OCI-LY1 (cell line): ENCODE results near the gene EIPR1.

ENCODE experiments used
- H2AFZ ChIP-seq: fragments of 200-600 bp; sonication (generic), shearing (Covaris generic); 2 replicates; pipeline ENCODE4 v1.6.0; 2014; ENCODE audit warnings: antibody characterized with exemption, mild to moderate bottlenecking, low read length
- H3F3A ChIP-seq: fragments of 200-600 bp; sonication (generic), shearing (Covaris generic); 2 replicates; pipeline ENCODE4 v1.6.0; 2014; ENCODE audit warnings: mild to moderate bottlenecking, antibody characterized with exemption, low read length, moderate library complexity; ENCODE audit not compliant: insufficient read depth
- H3K27ac ChIP-seq: fragments of 200-600 bp; sonication (generic); 2 replicates; pipeline ENCODE4 v1.5.1; 2014; ENCODE audit warnings: low read length, mixed run types, mild to moderate bottlenecking, low read depth; ENCODE audit not compliant: poor library complexity, severe bottlenecking
- H3K27me3 ChIP-seq: fragments of 200-600 bp; sonication (generic); 2 replicates; pipeline ENCODE4 v1.6.0; 2014; ENCODE audit warnings: antibody characterized with exemption, mild to moderate bottlenecking, low read length, moderate library complexity; ENCODE audit not compliant: insufficient read depth
- H3K36me3 ChIP-seq: fragments of 200-600 bp; sonication (generic); 2 replicates; pipeline ENCODE4 v1.6.1; 2014; ENCODE audit warnings: mild to moderate bottlenecking, antibody characterized with exemption, low read length, moderate library complexity, mixed read lengths; ENCODE audit not compliant: insufficient read depth
- H3K4me1 ChIP-seq: fragments of 200-600 bp; sonication (generic); 2 replicates; pipeline ENCODE4 v1.5.1; 2014; ENCODE audit warnings: mild to moderate bottlenecking, low read length, moderate library complexity; ENCODE audit not compliant: insufficient read depth, severe bottlenecking
- H3K4me2 ChIP-seq: fragments of 200-600 bp; sonication (generic), shearing (Covaris generic); 2 replicates; pipeline ENCODE4 v1.6.1; 2014; ENCODE audit warnings: low read length
- H3K4me3 ChIP-seq: fragments of 200-600 bp; sonication (generic); 2 replicates; pipeline ENCODE4 v1.5.1; 2014; ENCODE audit warnings: low read length, low read depth, mild to moderate bottlenecking, mixed read lengths; ENCODE audit not compliant: poor library complexity, severe bottlenecking
- H3K79me2 ChIP-seq: fragments of 200-600 bp; shearing (Covaris generic); 2 replicates; pipeline ENCODE4 v1.6.1; 2016; ENCODE audit warnings: mixed run types, low read length, mixed read lengths; ENCODE audit not compliant: insufficient read depth
- H3K9ac ChIP-seq: fragments of 200-600 bp; sonication (generic), shearing (Covaris generic); 2 replicates; pipeline ENCODE4 v1.6.1; 2014; ENCODE audit warnings: mild to moderate bottlenecking, low read length, mixed read lengths
- H3K9me2 ChIP-seq: fragments of 200-600 bp; sonication (generic), shearing (Covaris generic); 2 replicates; pipeline ENCODE4 v1.6.1; 2014; ENCODE audit warnings: low read depth, mild to moderate bottlenecking, low read length, mixed read lengths
- H3K9me3 ChIP-seq: fragments of 200-600 bp; shearing (Covaris generic); 2 replicates; pipeline ENCODE4 v1.6.1; 2014; ENCODE audit warnings: low read length, mixed read lengths
- H4K20me1 ChIP-seq: fragments of 200-600 bp; sonication (generic), shearing (Covaris generic); 2 replicates; pipeline ENCODE4 v1.6.0; 2016; ENCODE audit warnings: mild to moderate bottlenecking, low read length; ENCODE audit not compliant: insufficient read depth
- CTCF ChIP-seq: fragments of 200-600 bp; sonication (generic), shearing (Covaris generic); IDR thresholded peaks from 2 replicates; pipeline ENCODE4 v1.5.1; 2017; ENCODE audit warnings: mild to moderate bottlenecking, antibody characterized with exemption, low read length, moderate library complexity, mixed read lengths
- EZH2 ChIP-seq: fragments of 200-600 bp; sonication (generic), shearing (Covaris generic); IDR thresholded peaks from 2 replicates; pipeline ENCODE4 v1.8.0; 2017; ENCODE audit warnings: borderline replicate concordance, mixed run types, mild to moderate bottlenecking, antibody characterized with exemption, low read length, moderate library complexity, mixed read lengths

EIPR1 gene

GRCh38 chr2:3195641-3196476 is 181.8 kb downstream of the EIPR1 start:
- Histone ChIP-seq H3K27me3 (no peaks in the 10 kb centered on the region), H3K36me3 (peaks cover 35% of the 10 kb centered on the region), H3K4me2 (peak overlapping the region; percentile 59), H3K79me2 (no peaks in the 10 kb centered on the region), H3K9me3 (no peaks in the 10 kb centered on the region), H3K27ac (peak overlapping the region; percentile 95), H3K4me1 (peaks cover 51% of the 10 kb centered on the region), H3K9ac (peak overlapping the region; percentile 59; the same call in 1 of the 2 replicates), H3K4me3 (peak overlapping the region; percentile 25), H3K9me2 (no peaks in the 10 kb centered on the region), H2AFZ (no peak overlapping the region), H4K20me1 (no peaks in the 10 kb centered on the region), H3F3A (no peaks in the 10 kb centered on the region)
- TF ChIP-seq CTCF (no peak), EZH2 (no peak)

GRCh38 chr2:3194828-3195227 is 182.8 kb downstream of the EIPR1 start:
- peaks cover 35% of the 10 kb centered on the region for H3K36me3 ChIP-seq

GRCh38 chr2:3193443-3194330 is 183.9 kb downstream of the EIPR1 start:
- H3K4me2 ChIP-seq, result no peak overlapping the region
- H3K27ac ChIP-seq, result peak overlapping the region; percentile 29
- H3K9ac ChIP-seq, result no peak overlapping the region
- H3K79me2 ChIP-seq, result no peaks in the 10 kb centered on the region
- no peaks in the 10 kb centered on the region for H3F3A ChIP-seq
- H3K9me2 ChIP-seq, result no peaks in the 10 kb centered on the region
- H3K36me3 ChIP-seq, result peaks cover 39% of the 10 kb centered on the region
- no peak overlapping the region for H3K4me3 ChIP-seq
- H3K27me3 ChIP-seq, result no peaks in the 10 kb centered on the region
- H3K9me3 ChIP-seq, result no peaks in the 10 kb centered on the region
- H3K4me1 ChIP-seq, result peaks cover 50% of the 10 kb centered on the region
- no peak for TF ChIP-seq CTCF
- TF ChIP-seq EZH2, result no peak
- H4K20me1 ChIP-seq, result no peaks in the 10 kb centered on the region
- H2AFZ ChIP-seq, result no peak overlapping the region

More at GRCh38 chr2:3194828-3195227, 182.8 kb downstream of the EIPR1 start:
- no peak for TF ChIP-seq EZH2
- Histone ChIP-seq H3K9me3 (no peaks in the 10 kb centered on the region), H3K9me2 (no peaks in the 10 kb centered on the region), H3K27ac (peak overlapping the region; percentile 95), H4K20me1 (no peaks in the 10 kb centered on the region), H3K4me2 (peak overlapping the region; percentile 6; the same call in 1 of the 2 replicates), H3F3A (no peaks in the 10 kb centered on the region), H3K4me3 (no peak overlapping the region), H3K4me1 (peaks cover 51% of the 10 kb centered on the region), H3K79me2 (no peaks in the 10 kb centered on the region), H3K27me3 (no peaks in the 10 kb centered on the region), H2AFZ (no peak overlapping the region), H3K9ac (peak overlapping the region; percentile 59; the same call in 1 of the 2 replicates)
